Activated CD4-positive, alpha-beta T cell treated with anti-CD3 and anti-CD28 coated beads, Interleukin-2, amount 50 U/mL, for 16 hours (primary cell): ENCODE results near the gene C1orf21.

ENCODE experiments used
- DNase-seq: peaks from one replicate; pipeline ENCODE4 v3.0.0-alpha.2; 2020

The C1orf21 gene

DNA sequence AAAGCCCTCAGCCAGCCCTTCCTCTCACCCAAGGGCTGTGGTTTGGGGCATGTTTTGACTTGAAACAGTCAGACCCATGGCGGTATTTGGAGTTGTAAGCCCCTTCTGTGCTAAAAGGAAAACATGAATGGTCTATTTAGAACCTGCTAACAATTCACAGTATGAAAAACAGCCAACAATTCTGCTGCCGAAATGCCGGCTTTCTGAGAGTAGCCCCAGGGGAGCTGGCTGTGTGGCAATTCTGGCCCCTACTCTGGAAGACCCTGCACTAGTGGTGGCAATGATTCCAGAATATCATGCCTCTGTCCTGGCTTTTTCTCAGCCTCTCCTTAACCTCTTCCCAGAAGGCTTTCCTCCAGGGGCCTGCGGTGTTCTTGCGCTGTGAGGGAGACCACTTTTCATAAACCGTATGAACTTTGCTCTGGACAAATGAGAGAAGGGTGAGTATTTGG lies 249.2 kb downstream of the C1orf21 start:
- DNase-seq: no peak

DNA sequence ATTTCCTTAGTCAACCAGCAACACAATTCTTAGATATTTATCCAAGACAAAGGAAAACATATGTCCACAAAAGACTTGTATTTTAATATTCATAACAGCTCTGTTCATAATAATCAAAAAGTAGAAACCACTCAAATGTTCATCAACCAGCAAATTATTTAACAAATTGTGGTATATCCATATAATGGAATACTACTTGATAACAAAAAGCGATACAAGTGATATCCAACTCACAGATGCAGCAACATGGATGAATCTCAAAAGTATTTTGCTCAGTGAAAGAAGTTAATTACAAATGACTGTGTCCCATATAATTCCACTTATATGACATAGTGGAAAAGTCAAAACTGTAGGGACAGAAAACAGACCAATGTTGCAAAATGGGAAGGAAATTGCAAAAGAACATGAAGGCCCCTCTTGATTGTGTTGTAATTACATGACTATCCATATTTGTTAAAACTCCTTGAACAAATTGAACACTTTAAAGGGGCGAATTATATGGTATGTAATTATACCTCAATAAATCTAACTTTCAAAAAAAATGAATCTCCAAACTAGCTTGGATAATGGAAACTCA lies 250.9 kb downstream of the C1orf21 start:
- DNase-seq: no peak

DNA sequence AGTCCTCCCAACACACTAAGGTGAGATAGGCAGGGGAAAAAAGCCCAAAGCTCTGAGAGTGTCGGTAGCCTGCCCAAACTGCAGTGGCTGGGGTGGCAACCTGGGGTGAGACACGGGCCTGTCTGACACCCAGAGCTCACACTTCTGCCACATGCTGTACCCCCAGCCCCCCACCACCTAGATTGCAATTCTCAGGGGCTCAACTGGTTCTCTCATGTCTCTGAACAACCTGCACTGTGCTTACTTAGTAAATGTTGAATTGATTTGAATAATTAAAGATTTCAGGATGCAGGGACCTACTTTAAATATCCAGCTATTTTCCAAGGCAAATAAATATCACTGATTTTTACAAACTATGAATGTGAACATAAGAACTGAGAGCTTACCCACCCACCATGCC lies 252.4 kb downstream of the C1orf21 start:
- no peak for DNase-seq

DNA sequence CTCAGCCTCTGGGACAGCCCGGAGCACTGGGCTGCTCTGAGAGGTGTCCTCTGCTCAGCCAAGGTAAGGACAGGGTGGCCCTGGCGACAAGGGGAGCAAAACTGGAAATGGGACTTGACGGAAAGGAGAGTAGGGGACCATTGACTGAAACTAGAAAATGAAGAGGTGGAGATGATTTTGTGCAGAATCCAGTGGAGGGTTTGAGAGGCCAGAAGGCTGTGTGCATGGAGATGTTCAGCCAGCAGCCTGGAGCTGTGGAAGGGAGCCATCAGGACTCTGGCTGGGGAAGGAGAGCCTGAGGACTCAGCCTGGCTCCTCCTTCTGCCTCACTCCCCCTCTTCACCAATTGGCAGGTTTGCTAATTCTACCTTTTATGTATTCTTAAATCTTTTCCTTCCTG lies 253.7 kb downstream of the C1orf21 start:
- no peak for DNase-seq

DNA sequence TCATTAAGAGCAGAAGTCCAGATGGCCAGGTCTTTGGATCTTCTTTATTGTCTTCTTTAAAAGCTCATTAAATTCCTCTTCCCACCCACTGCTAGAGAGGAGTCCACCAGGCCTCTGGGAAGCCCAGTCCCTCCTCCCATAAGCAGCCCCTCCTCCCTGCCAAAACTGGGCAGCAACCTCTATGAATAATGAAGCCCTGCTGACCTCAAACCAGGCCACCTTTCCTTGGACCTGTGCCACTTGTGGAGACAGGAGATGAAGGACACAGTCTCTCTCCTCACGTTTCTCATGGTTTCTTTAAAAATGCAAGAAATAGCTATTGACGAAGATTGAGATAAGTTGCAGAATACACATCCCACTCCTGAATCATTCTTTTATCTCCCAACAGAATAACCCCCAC lies 255.1 kb downstream of the C1orf21 start:
- no peak for DNase-seq

DNA sequence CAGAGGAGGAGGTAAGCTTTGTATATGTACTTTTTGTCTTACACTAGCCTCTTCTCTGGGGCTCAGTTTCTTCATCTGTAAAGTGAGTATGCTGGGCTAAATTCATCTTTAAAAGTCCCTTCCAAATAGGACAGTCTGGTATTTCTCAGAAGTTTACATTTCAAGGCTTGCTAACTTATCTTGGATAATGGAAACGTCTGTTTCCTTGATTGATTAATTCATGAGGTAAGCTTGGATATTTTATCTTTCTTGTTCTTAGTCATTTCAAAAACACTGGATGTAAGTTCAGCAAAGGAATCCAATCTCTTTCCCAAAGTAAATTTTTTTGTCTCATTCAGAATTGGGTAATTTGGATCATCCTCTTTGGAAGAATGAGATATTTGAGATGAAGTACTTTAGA lies 256.8 kb downstream of the C1orf21 start:
- DNase-seq: no peak

DNA sequence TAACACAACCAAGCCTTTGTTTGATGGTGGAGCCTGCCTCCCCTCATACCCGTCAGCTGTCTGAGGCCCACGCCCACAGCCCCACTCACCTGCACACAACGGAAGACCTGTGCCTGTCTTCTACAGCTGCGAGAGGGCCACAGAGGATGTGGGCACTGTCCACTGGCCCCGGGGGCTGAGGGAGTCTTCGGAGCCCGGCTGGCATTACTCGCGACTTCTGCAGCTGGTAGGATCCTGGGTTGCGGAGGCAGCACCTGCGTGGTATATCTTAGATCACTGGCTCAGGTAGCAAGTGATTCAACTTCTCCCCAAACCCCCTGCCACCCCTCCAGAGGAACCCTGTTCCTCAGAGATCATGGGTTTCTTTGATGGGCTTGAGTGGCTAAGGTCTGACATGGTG lies 257.9 kb downstream of the C1orf21 start:
- no peak for DNase-seq

DNA sequence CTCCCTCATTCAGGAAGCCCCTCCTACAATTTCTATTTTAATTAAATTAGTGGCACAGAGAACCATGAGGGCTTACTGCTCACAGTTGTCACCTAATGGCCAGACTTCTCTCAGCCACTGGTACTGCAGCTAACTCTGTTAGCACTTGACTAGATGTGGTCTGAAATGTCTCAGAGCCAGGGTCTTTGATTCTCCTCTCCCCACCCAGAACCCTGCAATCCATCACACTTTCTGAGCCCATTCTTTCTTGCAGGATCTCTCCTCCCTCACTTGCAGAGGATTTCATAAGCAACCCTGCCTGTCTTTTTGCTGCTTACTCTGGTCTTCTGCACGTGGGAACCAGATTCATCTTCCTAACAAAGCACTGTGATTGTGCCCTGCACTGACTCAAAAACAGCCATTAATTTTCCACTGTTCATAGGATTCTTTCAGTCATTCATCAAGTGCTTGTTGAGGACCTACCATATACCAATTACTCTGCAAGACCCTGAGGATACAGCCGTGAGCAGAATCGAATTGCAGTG lies 259.4 kb downstream of the C1orf21 start:
- no peak for DNase-seq

DNA sequence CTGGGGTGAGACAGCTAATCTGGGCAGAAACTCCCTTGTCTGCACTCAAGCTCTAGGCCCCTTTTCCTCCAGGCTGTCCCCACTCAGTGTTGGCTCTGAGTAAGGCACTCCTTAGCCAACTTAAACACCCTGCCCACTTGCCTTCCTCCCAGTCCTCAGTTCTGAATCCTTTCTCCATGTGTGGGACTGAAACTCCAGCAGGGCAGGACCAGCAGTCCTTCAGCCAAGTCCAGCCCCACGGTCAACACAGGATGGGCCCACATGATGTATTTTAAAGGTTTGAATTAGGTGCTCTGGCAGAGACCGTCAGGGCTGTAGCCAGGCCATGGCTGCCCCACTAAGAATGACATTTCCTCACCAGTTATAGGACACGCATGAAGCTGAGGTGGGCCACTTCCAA lies 260.0 kb downstream of the C1orf21 start:
- no peak for DNase-seq

DNA sequence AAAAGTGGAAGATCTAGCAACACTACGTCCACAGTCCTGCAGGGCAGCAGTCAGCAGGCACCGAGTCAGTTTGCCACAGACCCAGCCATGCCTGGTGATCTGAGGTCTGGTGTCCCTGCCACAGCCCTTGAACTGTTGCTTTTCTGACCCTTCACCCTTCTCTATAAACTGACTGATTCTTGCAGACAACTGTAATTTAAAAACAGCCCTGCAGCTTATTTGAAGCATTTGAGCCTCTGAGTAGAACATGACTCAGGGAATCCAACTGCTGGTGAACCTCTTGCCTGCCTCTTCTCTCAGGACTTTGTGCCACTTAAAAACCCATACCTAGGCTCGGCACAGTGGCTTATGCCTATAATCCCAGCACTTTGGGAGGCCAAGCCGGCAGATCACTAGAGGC lies 260.6 kb downstream of the C1orf21 start:
- DNase-seq: no peak

DNA sequence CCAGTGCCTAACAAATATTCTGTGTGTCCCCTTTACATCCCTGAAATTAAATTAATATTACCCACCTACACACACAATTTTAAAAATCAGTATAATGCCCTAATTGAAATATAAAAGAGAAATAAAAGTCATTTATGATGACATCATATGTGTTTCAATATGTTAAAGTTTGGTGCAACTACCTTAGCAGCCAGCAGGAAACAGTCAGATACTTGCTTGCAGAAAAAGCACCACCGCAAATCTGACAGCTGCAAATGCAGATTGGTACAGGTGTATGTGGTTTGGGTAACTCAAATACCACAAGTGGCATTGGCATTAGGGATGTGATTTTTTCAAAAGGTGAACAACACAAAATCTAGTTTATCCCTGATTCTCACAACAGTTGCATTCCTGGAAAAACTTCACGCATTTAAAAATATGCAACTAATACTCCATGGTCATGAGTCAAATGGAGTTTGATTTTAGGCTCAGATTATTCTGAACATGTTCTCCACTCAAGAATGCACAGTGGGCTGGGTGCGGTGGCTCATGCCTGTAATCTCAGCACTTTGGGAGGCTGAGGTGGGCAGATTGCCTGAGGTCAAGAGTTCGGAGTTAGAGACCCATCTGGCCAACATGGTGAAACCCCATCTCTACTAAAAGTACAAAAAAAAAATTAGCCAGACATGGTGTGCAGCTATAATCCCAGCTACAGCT lies 261.5 kb downstream of the C1orf21 start:
- DNase-seq: no peak

DNA sequence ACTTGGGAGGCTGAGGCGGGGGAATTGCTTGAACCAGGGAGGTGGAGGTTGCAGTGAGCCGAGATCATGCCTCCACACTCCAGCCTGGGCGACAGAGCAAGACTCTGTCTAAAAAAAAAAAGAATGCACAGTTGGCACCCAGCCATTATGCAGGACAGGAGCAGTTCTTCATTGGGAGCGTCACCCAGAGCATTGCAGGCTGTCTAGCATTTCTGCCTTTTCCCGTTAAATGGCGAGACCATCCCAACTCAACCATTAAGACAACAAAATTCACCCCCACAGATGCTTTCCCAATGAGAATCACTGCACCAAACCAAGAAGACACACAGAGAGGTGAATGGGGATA lies 262.0 kb downstream of the C1orf21 start:
- no peak for DNase-seq

DNA sequence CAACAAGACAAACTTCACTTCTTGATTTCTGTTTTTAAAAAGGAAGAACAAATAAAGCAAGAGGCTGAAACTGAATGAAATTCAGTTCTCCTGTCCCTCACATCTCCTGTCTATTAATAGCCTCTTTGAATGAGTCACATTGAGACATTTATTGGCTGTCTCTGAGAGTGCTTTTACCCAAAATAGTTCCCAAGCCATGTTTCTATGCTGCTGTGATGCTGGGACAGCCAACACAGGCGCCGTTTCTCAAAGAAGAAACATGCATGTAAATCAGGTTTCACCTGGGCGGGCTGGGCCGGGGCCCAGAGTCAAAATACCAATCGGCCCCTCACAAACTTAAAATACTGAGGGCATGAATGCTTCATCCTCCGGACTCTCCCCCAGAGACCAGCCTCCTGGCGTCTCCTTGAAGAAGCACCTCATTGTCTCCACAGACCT lies 262.6 kb downstream of the C1orf21 start:
- DNase-seq: no peak

DNA sequence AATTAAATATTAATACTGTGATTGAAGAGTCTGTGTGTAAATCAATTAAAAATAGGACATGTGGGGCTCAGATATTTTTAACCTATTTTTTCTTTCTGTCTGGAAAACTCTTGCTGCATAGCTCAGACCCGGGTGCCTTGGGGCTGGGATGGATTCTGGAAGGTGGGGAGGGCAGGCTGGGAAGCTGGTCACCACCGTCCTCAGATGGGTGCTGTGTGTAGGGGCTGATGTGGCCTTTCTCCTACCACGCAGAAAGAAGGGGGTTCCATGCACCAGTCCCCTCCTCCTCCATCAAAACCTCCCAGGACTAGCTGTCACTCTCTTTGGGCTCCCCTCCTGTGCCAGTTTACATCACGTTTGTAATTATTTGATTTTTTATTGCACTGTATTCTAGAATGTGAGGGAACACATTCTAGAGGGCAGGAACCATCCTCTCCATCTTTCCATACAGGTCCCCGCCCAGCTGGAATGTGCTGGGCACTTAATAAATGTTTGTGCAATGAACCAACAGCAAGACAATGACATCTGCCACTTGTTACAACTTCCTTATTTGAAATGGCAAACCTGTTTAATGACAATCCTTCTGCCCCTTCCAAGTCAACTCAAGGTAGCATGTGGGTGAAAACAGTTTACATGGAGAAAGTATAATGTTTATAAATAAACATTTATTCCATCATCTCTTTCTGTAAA lies 263.5 kb downstream of the C1orf21 start:
- no peak for DNase-seq

DNA sequence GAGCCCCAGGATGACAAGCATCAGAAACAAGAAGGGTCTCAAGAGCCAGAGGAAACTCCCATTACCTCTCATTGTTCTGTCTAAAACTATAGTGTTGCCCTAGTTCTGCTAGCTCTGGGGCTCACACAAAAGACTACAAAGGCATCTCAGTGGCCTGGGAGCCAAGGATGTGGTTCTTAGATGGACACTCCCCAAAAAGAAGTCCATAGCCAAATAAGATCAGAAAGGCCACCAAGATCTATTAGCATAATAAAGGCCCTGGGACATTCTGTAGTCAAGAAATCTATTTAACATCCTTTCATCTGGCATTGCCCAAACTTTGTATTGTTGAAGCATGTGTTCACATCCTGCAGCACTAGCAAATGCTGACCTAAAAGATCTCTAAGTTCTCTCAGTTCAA lies 268.4 kb downstream of the C1orf21 start:
- no peak for DNase-seq

DNA sequence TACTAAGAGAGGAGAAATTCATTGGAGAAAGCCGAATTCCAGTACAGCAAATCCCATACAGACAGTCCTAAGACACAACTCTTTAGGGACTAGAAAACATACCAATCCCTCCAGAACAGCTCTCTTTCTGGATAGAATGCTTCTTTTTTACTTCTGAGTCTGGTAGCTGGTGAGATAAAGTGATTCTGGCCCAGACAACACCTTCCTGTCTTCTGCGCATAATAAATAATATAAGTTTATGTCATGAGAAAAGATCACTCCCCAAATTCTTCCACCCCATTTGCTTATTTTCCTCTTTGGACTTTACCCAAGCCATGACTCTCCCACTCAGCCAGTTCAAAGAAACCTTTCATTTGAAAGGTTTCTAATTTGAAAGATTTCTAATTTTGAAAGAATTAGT lies 269.4 kb downstream of the C1orf21 start:
- no peak for DNase-seq

DNA sequence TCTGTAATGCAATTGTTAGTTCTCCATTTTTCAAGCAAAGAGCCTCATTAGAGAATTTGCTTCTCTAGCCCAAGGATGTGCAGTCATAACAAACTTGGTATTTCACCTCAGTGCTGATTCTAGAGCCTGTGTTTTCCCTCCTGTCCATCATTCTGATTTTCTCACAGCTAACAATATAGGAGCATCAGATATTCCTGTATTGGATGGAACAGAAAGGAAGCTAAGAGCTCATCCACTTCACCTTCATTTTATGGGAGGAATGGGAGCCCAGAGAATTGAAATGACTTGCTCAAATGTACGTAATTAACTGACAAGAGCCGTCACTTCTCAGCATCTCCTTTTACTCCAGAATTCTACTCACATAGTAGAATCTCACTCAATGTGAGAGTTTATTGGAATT lies 271.2 kb downstream of the C1orf21 start:
- no peak for DNase-seq

DNA sequence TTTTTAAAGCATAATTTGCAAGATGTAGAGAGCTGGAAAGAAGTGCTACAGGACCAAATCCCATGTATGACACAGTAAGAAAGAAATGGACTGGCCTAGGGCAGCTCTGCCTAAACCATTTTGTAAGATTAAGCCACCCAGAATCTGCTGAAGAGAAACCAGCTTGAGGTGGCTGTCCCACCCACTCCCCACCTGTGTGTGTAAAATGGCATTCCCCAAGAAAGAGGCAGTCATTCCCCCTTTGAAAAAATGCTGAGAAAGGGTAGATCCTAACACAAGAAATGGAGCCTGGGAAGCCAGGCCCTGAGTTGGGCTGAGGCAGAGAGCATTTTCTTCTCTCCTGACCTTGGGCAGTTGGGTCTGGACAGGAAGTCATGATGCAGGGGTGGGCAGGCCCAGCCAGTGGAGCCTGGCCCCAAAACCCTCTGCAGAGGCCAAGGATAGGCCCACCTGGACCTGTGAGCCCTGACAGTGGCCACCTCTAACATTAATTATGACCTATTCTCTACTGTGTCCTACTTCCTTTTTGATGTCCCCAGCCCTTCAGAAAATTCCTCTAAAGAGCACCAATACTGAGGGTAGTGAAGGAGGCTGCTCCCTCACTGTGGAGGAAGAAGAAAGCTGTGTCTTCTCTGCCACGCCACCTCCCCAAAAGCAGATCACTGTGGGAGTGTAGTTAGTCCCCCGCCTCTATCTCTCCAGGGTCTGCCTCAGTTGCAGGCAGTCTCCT lies 273.8 kb downstream of the C1orf21 start:
- no peak for DNase-seq

DNA sequence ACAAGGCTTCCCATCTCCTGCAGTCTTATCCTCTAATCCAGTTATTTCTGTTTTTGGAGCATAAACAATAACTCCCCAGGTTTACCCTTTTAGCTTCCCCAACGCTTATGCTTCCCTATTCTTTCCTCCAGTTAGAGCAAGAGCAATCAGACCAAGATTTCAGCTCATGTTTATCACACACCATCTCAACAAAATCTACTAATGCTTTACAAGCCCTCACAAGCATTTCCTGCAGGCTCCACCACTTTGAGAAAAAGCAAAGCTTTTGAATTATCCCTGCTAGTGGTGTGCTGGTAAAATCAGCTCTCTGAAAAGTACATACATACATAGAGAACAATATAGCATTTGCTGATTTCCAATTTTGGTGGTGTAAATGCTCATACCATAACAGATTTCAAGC lies 275.0 kb downstream of the C1orf21 start:
- no peak for DNase-seq

DNA sequence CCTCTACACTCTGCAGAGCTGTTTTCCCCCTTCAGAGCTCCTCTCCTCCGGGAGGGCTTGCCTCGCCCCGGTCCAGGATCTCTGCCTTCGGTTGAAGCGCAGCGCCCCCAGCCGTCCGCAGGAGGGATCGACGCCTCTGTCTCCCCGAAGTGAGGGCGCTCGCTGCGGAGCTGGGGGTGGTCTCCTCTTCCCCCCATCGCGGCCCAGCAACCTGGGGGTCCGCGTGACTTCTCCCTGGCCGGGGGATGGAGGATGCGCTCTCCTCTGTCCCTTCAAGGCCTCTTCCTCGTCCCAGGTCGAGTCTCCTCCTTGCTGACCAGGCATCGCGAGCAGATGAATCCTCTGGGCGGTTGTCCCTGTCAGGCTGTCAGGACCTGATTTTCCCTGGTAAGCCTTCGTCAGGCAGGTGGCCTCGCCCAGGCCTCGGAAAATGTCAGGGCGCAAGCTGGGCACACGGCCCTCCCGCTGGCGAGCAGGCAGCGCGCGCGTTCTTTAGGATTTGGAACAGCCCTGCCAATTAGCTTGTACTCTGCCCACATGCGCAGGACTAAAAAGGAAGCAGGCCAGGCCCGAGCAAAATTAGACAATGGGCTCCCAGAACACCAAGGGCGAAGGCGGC lies 277.3 kb downstream of the C1orf21 start:
- peak; percentile 51 for DNase-seq

DNA sequence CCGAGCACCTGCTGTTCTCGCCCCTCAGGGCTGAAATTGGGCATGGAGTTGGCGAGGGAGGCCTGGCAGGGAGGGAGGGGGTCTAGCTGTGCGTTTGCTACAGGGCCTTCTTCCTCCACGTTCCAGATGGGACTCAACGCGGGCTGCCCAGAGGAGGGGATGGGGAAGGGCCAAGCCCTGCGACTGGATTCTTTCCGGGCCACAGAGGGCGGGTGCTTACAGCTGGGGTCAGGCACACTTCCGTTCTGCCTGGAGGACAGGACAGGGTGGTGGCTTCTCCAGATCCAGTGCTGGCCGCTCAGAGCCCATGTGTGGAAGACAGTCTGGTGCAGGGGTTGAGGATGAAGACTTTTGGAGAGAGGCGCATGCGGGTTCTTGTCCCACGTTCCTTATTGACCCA lies 277.8 kb downstream of the C1orf21 start:
- no peak for DNase-seq

DNA sequence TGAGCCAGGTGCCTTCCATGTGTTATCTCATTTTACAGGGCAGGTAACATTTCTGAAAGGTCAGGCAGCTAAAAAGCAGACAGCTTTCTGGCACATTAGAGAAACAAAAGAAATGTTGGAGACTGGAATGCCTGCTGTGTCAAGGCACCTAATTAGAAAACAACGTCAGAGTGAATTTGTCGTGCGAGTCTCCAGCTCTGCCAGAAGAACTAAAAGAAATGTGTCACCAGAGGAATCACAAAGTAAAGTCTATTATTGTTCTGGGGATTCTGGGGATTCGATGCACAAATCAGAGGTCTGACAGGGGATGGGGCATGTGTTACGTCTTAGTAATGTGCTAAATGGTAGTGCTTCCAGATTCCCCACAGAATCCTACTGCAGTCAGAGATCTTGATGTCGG lies 278.5 kb downstream of the C1orf21 start:
- DNase-seq: no peak

DNA sequence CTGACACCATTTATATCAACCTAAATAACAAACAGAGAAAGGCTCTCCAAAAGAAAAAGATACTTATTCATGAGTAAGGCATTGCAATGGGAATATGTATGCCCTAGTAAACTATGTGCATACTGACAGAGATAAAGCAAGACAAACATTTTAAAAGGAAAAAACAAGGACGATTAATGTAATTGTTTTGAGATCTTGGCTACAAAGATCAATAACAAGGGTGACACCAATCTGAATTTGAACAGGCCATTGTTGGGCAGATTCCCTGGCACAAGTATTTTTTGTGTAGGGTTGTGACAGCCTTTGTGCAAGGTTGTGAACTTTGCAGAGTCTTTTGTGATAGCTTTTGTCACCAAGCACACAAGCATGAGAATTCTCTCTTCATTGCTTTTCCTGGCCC lies 282.6 kb downstream of the C1orf21 start:
- DNase-seq: no peak
